ENCODE data around the gene CDC42EP4. TPM values are rescaled to one million over a fixed set of nuclear protein-coding genes. Genes with fewer than 3 reads are reported as not detected.

Gene CDC42EP4
- total RNA-seq, 1 donor from 2014 or later, result 34.0 TPM

DNA sequence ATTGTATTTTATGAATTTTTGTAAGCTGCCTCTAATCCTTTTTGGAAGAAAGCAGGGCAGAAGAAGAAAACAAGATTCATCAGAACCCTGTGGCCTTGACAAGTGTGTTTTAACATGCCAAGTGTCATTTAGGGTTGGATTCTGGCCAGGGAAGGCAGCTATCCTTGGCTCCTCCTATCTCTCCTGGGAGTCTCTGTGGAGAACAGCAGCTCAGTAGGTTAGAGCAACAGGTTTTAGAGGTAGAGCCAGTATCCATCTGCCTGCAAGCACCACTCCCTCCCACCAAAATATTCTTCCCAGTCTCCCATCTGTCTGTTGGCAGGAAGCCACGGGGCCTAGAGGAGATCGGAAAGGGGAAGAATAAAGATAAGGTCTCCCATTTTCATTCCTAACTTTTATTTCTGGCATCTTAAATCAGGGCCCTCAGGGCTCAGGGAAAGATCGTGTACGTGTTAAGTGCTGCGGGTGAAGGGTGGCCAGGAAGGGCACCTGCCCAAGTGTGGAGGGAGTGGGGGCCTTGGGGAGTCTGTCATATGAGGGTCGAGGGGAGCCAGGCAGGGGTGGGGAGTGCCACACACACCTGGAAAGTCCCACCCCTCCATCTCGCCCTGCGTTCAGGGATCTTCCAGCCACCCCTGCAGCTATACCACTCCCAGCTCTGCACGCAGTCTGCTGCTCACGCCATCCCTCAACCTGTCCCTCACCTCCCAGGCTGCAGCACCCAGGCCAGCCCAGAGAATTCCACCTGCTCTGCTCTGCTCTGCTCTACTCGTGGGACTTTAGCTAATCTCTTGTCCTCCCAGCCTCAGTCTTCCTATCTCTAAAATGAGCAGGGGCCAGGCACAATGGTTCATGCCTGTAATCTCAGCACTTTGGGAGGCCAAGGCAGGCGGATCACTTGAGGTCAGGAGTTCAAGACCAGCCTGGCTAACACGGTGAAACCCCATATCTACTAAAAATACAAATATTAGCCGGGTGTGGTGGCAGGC lies 33.0 kb downstream of the CDC42EP4 start:
- Histone ChIP-seq H3K9me3 (replicated peaks) (no peaks in the 10 kb centered on the region), H3K27me3 (ENCODE audit: low read depth) (no peaks in the 10 kb centered on the region), H3K27ac (replicated peaks) (peak overlapping the region; percentile 89), H3K4me3 (peak overlapping the region; percentile 23), H3K36me3 (peaks cover 30% of the 10 kb centered on the region), H3K4me1 (peaks cover 53% of the 10 kb centered on the region)
- peak; percentile 41 for DNase-seq
- intact Hi-C loops (cut with micrococcal nuclease), result no loop called here
- TF ChIP-seq, protein P1, sequence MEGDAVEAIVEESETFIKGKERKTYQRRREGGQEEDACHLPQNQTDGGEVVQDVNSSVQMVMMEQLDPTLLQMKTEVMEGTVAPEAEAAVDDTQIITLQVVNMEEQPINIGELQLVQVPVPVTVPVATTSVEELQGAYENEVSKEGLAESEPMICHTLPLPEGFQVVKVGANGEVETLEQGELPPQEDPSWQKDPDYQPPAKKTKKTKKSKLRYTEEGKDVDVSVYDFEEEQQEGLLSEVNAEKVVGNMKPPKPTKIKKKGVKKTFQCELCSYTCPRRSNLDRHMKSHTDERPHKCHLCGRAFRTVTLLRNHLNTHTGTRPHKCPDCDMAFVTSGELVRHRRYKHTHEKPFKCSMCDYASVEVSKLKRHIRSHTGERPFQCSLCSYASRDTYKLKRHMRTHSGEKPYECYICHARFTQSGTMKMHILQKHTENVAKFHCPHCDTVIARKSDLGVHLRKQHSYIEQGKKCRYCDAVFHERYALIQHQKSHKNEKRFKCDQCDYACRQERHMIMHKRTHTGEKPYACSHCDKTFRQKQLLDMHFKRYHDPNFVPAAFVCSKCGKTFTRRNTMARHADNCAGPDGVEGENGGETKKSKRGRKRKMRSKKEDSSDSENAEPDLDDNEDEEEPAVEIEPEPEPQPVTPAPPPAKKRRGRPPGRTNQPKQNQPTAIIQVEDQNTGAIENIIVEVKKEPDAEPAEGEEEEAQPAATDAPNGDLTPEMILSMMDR (IDR thresholded peaks at IDR 0.05; ENCODE audit: borderline replicate concordance), result no peak

DNA sequence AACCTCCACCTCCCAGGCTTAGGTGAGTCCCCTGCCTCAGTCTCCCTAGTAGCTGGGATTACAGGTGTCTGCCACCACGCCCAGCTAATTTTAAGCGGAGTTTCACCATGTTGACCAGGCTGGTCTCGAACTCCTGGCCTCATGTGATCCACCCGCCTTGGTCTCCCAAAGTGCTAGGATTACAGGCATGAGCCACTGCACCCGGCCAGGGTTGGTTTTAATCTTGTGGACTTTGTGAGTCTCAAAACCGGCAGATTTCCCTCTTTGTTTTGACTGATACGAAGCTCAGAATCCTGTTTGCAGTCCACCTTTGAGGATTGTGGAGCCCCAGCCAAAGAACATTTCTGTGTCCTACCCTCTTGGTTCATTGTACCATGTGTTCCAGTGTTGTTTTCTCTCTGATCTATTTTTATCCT lies 33.7 kb downstream of the CDC42EP4 start:
- TF ChIP-seq, protein P1 (IDR thresholded peaks at IDR 0.05; ENCODE audit: borderline replicate concordance), result no peak
- H3K9me3 ChIP-seq (replicated peaks), result no peaks in the 10 kb centered on the region
- H3K27me3 ChIP-seq (ENCODE audit: low read depth), result no peaks in the 10 kb centered on the region
- peaks cover 23% of the 10 kb centered on the region for H3K36me3 ChIP-seq
- DNase-seq, result no peak
- H3K4me1 ChIP-seq, result peaks cover 46% of the 10 kb centered on the region
- peak overlapping the region; percentile 89 for H3K27ac ChIP-seq (replicated peaks)
- peak overlapping the region; percentile 23 for H3K4me3 ChIP-seq
- intact Hi-C loops (cut with micrococcal nuclease), result no loop called here

DNA sequence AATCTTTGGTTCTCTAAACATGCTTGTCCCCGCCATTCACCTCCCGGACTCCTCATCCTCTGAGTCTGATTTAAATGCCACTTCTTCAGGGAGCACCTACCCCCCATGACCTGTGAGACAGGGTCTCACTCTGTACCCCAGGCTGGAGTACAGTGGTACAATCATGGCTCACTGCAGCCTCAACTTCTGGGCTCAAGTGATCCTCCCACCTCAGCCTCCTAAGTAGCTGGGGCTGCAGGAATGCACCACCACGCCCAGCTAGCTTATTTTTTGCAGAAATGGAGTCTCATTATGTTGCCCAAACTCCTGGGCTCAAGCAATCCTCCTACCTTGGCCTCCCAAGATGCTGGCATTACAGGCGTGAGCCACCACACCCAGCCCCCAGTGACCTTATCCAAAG lies 37.3 kb downstream of the CDC42EP4 start:
- intact Hi-C loops (cut with micrococcal nuclease), result no loop called here
- Histone ChIP-seq H3K9me3 (replicated peaks) (no peaks in the 10 kb centered on the region), H3K27ac (replicated peaks) (no peak overlapping the region), H3K27me3 (ENCODE audit: low read depth) (no peaks in the 10 kb centered on the region), H3K4me1 (peaks cover 24% of the 10 kb centered on the region), H3K36me3 (peaks cover under 1% of the 10 kb centered on the region), H3K4me3 (no peak overlapping the region)
- TF ChIP-seq, protein P1 (IDR thresholded peaks at IDR 0.05; ENCODE audit: borderline replicate concordance), result no peak
- DNase-seq, result no peak

DNA sequence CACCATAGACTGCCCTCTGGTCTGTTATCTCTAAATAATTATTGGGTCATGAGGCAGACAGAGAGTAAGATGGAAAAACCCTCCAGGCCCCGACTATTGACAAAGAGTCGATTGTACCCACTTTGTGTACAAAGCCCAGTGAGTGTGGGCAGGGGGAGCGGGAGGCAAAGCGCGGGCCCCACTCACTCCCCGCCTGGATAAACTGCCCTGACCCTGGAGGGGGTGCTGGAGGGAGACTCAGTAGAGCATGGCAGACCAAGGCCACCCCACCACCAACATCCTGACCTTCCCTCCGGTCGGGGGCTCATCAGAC lies 38.9 kb downstream of the CDC42EP4 start:
- intact Hi-C loops (cut with micrococcal nuclease), result no loop called here
- DNase-seq, result no peak
- TF ChIP-seq, protein P1 (IDR thresholded peaks at IDR 0.05; ENCODE audit: borderline replicate concordance), result no peak

DNA sequence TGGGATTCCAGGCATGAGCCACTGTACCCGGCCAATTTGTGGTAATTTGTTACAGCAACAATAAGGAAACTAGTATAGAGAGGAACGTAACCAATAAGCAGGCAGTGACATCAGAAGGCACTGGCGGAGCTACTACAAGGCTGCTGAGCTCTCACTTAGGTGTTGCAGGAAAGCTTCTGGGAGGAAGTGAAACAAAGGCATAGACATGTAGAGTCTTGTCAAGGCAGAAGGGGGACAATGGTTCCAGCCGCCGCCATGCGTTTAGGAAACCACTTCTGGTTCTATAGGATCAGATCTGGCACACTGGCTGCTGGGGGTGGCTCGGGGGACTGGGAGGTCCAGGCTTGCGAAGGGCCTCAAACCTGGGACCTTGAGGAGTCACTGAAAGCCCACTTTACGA lies 40.7 kb downstream of the CDC42EP4 start:
- intact Hi-C loops (cut with micrococcal nuclease), result no loop called here
- Histone ChIP-seq H3K4me1 (no peaks in the 10 kb centered on the region), H3K27me3 (ENCODE audit: low read depth) (no peaks in the 10 kb centered on the region), H3K4me3 (no peak overlapping the region), H3K36me3 (no peaks in the 10 kb centered on the region), H3K27ac (replicated peaks) (no peak overlapping the region), H3K9me3 (replicated peaks) (no peaks in the 10 kb centered on the region)
- TF ChIP-seq, protein P1 (IDR thresholded peaks at IDR 0.05; ENCODE audit: borderline replicate concordance), result no peak
- no peak for DNase-seq

More for the DNA sequence above, 38.9 kb downstream of the CDC42EP4 start:
- Histone ChIP-seq H3K27ac (replicated peaks) (no peak overlapping the region), H3K27me3 (ENCODE audit: low read depth) (no peaks in the 10 kb centered on the region), H3K36me3 (no peaks in the 10 kb centered on the region), H3K9me3 (replicated peaks) (no peaks in the 10 kb centered on the region), H3K4me3 (no peak overlapping the region), H3K4me1 (peaks cover 7% of the 10 kb centered on the region)
